Cardiac fibroblast (primary cell): ENCODE measurements around the gene GTF2I.

ENCODE experiments used
- DNase-seq, 2 donors: peaks; one replicate each; pipeline versions ENCODE4 v3.0.0 to v3.0.0-alpha.2; 2010; ENCODE audit warnings: low read depth in 2 of 2
- H3K4me3 ChIP-seq, 2 donors: replicated peaks in 1 of 2; 1 replicate in 1 of 2; 2 replicates in 1 of 2; pipeline ENCODE4 v1.5.1; 2011; ENCODE audit warnings: low read depth in 2 of 2, low read length in 2 of 2, mild to moderate bottlenecking in 2 of 2, moderate library complexity in 1 of 2
- CTCF ChIP-seq: IDR thresholded peaks from one replicate; pipeline ENCODE4 v1.5.1; 2011; ENCODE audit warnings: low read depth, mild to moderate bottlenecking, low read length, inconsistent platforms

Gene GTF2I

GRCh38 chr7:74708569-74709275 lies 51.2 kb downstream of the GTF2I start:
- H3K4me3 ChIP-seq: no peak overlapping the region
- peak in 1 of 2 donors; percentile 13 for DNase-seq
- TF ChIP-seq CTCF: no peak

- H3K4me3 ChIP-seq: no peak overlapping the region
- DNase-seq: peak in 1 of 2 donors; percentile 4
- no peak for TF ChIP-seq CTCF
Measured at GRCh38 chr7:74709880-74710671, 52.6 kb downstream of the GTF2I start.

GRCh38 chr7:74713567-74713966 lies 56.0 kb downstream of the GTF2I start:
- no peak overlapping the region for H3K4me3 ChIP-seq
- TF ChIP-seq CTCF: no peak
- no peak for DNase-seq

- no peak overlapping the region for H3K4me3 ChIP-seq
- no peak for TF ChIP-seq CTCF
- no peak for DNase-seq
Measured at GRCh38 chr7:74717889-74718288, 60.4 kb downstream of the GTF2I start.

- TF ChIP-seq CTCF: no peak
- H3K4me3 ChIP-seq: no peak overlapping the region
- peak in 1 of 2 donors; percentile 38 for DNase-seq
Measured at GRCh38 chr7:74718336-74718735, 60.8 kb downstream of the GTF2I start.

GRCh38 chr7:74722153-74722552 lies 64.6 kb downstream of the GTF2I start:
- no peak for TF ChIP-seq CTCF
- no peak overlapping the region for H3K4me3 ChIP-seq
- DNase-seq: no peak
